Effector CD8-positive, alpha-beta T cell (primary cell): ENCODE data around the gene UBN2.
"Not testable (repeated sequence)": the region's sequence is repeated elsewhere in the genome, so short reads cannot be mapped to it uniquely, and the experiment has no call there.

Source experiments
- DNase-seq: peaks from one replicate; lab custom pipeline; 2025; lab: John Stamatoyannopoulos, UW
- total RNA-seq, 4 experiments: gene quantifications; one replicate each; lab custom pipeline; 2026; lab: John Stamatoyannopoulos, UW

The UBN2 gene
- 46.9 to 67.1 (median 64.0) reads per million in 4 experiments for total RNA-seq

DNA sequence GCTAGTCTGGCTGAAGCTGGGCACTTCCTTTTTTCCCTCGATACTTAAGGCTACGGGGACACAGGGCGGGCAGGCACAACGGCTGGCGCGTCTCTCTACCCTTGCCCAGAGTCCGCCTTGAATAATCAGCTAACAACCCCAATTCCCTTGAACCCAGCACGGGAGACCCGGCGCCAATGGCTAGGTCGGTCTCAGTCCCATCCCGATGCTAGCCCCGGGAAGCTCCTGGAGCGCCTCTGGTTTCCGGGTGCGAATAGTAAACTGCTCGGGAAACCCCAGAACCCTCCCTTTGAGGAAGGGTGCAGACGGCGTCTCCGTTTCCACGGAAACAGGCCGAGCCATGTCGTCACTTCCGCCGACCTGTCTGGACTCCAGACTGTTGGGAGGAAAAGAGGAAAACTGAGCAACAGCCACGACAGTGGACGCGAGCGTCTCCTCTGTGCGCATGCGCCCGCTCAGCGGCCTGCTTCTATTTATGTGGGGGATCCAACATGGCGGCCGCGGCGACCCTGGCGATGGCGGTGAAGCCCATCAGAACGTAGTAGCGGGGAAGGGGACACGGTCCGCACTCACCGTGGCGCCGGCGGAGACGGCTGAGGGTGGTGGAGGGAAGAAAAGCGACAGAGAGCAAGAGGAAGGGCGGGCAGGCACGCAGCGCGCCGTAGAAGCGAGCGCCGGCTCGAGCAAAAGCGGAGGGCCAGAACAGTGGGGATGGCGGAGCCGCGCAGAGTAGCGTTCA lies at the start of gene UBN2:
TSS of gene UBN2 (plus strand) at position 464 of the 739 bp plus-strand sequence. CDS start at position 712, 248 bp downstream.
- DNase-seq: peak; percentile 88

DNA sequence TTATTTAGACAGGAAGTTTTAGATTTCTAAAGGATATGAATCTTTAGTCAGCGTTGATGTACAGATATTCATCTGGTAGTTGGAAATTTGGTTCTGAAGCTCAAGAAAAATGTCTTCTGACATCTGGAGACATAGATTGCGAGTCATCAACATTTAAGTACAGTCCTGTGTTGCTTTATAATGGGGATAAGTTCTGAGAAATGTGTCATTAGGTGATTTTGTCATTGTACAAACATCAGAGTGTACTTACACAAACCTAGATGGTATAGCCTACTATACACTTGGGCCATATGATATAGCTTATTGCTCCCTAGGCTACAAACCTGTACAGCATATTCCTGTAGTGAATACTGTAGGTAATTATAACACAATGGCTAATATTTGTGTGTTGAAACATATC lies 49.6 kb upstream of the UBN2 start:
- no peak for DNase-seq

DNA sequence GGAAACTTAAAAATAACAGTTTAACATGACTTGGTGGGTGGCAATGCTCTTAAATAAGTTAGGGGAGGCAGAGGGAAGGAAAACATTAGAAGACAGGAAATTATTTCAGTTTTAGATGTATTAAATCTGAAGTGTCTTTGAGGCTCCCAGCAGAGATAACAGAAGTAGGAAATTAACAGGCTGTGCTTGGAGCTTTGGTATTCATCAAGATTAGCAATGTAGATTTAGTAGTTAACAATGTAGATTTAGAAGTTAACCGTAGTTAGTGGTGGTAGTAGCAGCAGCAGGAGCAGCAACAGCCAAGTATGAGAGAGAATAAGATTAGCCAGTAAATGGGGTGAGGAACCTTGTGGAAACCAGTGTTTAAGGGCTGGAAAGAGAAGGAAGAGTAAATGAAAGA lies 48.7 kb upstream of the UBN2 start:
- DNase-seq: no peak

DNA sequence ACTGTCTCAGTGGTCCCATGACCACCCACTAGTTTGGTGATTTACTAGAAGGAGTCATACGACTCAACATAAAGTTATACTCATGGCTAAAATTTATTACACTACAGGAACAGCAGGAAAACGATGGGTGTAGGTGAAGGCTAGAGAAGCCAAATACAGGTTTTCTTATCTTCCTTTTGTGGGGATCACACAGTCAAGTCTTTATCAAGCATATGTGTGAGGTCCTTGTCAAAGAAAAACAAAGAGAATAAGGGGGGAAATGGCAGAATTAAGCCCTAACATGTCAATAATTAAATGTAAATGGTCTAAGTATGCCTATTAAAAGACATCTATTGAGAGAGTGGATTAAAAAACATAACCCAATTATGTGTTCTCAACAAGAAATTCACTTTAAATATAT lies 47.8 kb upstream of the UBN2 start:
- no peak for DNase-seq

DNA sequence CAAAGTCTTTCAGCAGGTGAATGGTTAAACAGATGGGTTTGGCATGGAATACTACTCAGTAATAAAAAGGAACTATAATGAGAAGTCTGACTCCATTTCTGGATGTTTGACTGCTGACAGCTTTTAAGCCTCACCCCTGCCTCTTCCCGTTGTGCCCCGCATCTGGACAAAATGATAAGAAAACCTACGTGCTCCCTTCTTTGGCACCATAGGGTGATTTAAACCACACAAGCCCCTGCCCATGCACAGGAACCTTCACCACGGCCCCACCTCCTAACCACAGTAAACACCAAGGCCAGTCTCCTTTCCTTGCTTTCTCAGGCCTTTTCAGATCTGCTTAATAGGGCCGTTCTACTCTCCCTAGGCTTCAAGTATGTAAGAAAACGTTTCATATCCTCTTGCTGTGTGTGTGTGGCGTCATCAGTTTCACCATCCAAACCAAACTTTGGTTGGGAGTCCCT lies 47.1 kb upstream of the UBN2 start:
- DNase-seq: no peak

DNA sequence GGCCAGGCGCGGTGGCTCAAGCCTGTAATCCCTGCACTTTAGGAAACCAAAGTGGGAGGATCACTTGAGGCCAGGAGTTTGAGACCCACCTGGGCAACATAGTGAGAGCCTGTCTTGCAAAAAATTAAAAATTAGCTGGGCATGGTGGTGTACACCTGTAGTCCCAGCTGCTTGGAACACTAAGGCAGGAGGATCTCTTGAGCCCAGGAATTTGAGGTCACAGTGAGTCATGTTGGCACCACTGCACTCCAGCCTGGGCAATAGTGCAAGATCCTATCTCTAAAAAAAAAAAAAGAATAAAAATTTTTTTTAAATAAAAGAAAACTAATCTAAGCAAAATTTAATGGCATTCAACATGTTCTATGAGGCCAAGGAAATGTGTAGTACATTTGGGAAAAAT lies 44.9 kb upstream of the UBN2 start:
- DNase-seq: no peak

DNA sequence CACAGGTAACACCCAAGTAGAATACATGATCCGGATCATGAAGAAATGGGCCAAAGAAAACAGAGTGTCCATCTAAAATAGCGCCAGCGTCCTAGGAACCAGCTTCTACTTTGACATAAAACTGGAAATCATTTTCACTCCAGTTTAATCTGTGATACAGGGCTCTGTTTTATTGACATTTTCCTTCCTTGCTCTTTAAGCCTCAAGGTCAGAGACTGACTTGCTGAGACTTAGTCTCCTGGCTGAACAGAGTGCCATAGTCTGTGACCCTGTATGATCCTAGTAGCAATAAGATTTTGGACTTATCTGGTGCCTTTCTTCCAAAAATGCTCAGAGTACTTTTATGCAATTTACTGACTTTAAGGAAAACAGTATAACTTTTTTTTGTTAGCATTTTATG lies 41.7 kb upstream of the UBN2 start:
- no peak for DNase-seq

DNA sequence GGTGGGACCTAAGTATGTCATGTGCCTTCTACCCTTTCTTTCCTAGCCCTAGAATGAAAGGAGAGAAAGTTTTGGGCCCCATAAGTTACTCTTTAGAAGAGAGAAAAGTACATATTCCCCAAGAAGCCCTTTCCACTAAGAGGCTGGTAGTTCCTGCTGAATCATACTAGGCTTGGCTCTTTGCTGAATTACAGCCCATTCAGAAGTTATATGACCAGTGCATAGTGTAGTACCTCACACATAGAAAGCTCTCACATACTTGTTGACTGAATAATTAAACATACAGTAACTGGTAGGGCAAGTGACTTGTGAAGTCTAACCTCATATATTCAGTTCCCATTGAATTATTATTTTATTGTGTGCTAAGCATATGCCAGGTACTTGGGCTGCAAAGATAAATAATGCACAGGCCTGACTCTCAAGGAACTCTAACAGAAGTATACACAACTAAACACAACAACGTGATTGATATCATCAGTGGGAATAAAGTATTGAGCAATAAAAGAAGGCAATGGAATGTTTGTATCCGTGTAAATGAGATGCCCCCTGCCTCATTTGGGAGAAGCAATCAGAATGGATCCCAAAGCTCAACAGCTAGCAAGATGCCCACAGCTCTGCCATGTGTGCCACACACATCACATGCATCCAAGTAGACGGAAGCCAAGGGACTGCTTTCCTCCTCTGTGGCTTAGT lies 38.9 kb upstream of the UBN2 start:
- no peak for DNase-seq

DNA sequence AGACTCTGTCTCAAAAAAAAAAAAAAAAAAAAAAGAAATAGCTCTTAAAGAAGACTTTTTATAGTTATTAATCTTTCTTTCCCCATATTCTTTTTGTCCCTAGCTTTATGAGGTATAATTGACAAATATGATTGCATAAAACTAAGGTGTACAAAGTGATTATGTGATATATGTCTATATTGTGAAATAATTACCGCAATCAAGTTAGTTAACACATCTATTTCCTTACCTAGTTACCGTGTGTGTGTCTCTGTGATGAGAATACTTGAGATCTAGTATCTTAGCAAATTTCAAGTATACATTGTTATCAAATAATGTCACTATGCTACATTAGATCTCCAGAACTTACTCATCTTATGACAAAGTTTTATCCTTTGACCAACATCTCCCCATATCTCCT lies 30.7 kb upstream of the UBN2 start:
- no peak for DNase-seq

DNA sequence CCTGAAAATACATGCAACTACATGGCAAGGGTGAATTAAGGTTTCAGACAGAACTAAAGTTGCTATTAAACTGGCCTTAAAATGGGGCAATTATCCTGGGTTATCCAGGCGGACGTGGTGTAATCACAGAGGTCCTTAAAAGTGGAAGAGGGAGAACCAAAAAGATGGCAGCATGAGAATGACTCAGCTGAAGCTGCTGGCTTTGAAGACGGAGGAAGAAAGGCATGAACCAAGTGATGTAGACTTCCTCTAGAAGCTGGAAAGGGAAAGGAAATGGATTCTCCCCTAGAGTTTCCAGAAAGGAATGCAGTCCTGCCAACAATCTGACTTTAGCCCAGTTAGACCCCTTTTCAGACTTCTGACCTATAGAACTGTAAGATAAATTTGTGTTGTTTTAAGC lies 27.0 kb upstream of the UBN2 start:
- no peak for DNase-seq

DNA sequence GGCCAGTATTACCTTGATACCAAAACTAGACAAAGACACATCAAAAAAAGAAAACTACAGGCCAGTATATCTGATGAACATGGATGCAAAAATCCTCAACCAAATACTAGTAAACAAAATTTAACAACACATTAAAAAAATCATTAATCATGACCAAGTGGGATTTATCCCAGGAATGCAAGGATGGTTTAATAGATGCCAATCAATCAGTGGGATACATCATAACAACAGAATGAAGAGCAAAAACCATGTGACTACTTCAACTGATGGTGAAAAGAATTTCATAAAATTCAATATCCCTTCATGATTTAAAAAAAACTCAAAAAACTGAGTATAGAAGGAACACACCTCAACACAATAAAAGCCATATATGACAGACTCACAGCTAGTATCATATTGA lies 25.2 kb upstream of the UBN2 start:
- no peak for DNase-seq

DNA sequence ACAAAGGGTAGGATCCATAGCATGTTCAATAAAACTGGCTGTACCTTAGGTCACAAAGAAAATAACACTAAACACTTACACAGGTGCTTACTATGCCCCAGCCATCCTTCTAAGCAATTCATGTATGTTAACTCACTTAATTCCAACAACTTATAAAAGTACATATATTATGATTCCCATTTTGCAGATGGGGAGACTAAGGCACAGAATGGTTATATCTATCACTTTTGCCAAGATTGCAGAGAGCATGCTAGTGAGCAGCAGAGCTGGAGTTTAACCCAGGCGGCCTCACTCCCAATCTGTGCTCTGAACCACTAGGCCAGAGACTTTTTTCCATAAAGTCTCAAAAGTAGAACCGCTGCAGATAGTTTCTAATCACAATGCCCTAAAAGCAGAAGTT lies 18.9 kb upstream of the UBN2 start:
- no peak for DNase-seq

DNA sequence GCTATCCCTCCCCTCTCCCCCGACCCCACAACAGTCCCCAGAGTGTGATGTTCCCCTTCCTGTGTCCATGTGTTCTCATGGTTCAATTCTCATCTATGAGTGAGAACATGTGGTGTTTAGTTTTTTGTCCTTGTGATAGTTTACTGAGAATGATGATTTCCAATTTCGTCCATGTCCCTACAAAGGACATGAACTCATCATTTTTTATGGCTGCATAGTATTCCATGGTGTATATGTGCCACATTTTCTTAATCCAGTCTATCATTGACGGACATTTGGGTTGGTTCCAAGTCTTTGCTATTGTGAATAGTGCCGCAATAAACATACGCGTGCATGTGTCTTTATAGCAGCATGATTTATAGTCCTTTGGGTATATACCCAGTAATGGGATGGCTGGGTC lies 17.5 kb upstream of the UBN2 start:
- DNase-seq: not testable (repeated sequence)

DNA sequence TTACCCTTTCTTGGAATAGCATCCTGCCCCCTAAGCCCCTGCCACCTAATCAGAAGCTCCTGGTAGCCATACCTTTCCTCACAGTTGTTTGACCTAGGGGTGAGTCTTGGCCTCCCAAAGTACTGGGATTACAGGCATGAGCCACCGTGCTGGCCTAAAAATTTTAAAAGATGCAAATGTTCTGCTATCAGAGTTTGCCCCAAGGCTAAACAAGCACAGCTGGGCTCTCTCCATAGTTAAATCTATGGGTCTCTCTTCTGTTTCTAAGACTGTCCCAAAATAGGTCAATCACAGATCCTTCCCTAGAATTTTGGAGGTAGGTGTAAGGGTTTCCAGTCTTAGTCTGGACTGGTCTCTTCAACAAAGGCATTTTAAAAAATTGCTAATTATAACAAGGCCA lies 12.9 kb upstream of the UBN2 start:
- no peak for DNase-seq

DNA sequence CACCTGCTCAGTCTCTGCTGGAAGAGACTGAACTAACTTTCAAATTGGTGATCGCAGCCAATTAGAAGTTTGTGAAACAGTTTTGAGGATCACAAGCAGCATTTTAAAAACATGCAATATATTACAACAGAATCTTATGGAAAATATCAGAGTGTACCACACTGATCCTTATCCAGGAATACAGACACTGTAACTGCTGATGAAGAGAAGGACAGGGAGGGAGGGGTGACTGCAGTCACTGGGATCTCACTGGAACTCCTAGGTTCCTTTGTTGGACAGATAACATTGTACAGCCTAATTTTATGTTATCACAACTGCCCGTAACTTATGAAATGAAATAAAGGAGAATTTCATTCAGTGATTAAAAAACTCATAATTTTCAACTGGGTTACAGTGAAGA lies 6.8 kb upstream of the UBN2 start:
- DNase-seq: no peak

DNA sequence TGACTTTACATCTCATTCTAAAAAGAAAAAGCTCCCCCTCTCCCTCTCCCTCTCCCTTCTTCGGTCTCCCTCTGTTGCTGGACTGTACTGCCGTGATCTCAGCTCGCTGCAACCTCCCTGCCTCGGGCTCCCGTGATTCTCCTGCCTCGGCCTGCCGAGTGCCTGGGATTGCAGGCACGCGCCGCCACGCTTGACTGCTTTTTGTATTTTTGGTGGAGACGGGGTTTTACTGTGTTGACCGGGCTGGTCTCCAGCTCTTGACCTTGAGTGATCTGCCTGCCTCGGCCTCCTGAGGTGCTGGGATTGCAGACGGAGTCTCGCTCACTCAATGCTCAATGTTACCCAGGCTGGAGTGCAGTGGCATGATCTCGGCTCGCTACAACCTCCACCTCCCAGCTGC lies 6.2 kb upstream of the UBN2 start:
- not testable (repeated sequence) for DNase-seq

DNA sequence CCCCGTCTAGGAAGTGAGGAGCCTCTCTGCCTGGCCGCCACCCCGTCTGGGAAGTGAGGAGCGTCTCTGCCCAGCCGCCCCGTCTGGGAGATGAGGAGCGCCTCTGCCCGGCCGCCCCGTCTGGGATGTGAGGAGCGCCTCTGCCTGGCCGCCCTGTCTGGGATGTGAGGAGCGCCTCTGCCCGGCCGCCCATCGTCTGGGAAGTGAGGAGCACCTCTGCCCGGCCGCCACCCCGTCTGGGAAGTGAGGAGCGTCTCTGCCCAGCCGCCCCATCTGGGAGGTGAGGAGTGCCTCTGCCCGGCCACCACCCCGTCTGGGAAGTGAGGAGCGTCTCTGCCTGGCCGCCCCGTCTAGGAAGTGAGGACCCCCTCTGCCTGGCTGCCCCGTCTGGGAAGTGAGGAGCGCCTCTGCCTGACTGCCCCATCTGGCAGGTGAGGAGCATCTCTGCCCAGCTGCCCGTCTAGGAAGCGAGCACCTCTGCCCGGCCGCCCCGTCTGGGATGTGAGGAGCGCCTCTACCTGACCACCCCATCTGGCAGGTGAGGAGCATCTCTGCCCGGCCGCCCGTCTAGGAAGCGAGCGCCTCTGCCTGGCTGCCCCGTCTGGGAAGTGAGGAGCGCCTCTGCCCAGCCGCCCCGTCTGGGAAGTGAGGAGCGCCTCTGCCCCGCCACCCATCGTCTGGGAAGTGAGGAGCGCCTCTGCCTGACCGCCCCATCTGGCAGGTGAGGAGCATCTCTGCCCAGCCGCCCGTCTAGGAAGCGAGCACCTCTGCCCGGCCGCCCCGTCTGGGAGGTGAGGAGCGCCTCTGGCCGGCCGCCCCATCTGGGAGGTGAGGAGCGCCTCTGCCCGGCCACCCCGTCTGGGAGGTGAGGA lies 5.5 kb upstream of the UBN2 start:
- not testable (repeated sequence) for DNase-seq

DNA sequence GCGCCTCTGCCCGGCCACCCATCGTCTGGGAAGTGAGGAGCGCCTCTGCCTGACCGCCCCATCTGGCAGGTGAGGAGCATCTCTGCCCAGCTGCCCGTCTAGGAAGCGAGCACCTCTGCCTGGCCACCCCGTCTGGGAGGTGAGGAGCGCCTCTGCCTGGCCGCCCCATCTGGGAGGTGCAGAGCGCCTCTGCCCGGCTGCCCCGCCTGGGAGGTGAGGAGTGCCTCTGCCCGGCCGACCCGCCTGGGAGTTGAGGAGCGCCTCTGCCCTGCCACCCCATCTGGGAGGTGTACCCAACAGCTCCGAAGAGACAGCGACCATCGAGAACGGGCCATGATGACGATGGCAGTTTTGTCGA lies 4.9 kb upstream of the UBN2 start:
- not testable (repeated sequence) for DNase-seq

DNA sequence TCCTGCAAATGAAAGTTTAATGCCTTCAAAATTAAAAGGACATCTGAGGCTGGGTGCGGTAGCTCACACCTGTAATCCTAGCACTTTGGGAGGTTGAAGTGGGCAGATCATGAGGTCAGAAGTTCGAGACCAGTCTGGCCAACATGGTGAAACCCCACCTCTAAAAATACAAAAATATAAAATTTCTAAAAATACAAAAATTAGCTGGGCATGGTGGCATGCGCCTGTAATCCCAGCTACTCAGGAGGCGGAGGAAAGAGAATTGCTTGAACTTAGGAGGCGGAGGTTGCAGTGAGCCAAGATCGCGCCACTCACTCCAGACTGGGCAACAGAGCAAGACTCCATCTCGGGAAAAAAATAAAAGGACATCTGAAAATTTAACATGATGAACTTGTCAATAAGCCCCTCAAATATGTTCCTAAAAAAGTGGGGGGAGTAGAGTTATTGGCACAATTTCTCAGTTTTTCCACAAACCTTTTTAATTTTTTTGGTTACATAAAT lies 4.0 kb upstream of the UBN2 start:
- DNase-seq: not testable (repeated sequence)

DNA sequence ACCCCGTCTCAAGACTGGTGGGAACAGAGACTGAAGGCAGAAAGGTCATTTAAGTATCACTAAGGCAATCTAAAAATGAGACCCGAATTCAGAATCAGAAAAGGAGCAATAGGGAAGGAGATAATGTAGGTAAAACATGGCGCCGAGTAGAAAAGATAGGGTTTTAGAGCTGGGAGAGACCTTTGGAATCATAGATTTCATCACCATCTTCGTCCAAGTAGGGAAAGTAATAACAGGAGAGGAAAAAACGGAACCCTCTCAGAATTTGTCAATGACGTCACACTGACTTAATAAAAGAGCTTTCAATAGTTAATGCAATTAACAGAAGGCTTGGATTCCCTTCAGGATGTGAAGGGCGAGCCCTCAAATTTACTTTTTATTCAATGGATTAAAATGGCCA lies 1.0 kb upstream of the UBN2 start:
- DNase-seq: no peak

DNA sequence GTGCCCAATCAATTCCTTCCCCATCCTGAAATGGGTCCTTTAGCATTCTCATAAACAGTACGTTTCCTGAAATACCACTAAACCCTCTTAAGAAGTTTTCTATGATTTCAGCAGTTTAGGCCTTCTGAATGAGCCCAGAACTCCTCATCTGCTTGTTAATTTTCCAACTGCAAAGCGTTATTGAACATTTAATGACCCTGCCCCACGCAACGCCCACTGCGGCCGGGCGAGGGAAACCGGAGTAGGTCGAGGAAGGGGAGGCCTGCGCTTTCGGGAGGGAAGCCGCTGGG lies 608 bp upstream of the UBN2 start:
- DNase-seq: no peak

DNA sequence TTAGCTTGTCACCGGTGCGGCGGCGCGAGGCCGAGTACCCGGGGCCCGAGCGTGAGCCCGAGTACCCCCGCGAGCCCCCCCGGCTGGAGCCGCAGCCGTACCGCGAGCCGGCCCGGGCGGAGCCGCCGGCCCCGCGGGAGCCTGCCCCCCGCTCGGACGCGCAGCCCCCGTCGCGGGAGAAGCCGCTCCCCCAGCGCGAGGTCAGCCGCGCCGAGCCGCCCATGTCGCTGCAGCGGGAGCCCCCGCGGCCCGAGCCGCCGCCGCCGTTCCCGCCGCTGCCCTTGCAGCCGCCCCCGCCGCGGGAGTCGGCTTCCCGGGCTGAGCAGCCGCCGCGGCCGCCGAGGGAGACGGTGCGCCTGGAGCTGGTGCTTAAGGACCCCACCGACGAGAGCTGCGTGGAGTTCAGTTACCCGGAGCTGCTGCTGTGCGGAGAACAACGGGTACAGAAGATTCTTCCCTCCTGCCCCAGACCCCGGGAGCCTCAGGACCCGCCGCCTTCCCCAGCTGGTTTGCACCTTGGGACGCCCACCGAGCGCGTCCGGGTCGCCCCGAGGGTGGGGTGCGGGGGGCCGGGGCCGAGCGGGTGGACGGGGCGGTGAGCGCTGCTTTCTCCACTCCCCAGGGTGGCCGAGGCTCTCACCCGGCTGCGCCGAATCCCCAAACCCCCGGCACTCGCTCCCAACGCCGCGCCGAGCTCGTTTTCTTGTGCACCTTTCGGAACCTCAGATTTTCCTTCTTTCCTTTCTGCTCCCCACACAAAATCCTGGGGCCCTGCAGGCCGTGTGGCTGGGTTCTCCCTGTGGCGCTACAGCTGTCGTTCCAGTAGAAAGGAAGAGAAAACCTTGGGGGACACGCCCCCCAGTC lies 708 bp downstream of the UBN2 start:
- peak; percentile 20 for DNase-seq
